Measurements from ENCODE around the gene MRAP2.
"Not testable (repeated sequence)": the region's sequence is repeated elsewhere in the genome, so short reads cannot be mapped to it uniquely, and the experiment has no call there.

The MRAP2 gene

GRCh38 chr6:84074988-84075781, 41.6 kb downstream of the MRAP2 start:
- no peak for DNase-seq (ENCODE audit: low read depth in 3 of 3)

- no peak for DNase-seq (ENCODE audit: low read depth in 3 of 3)
Measured at GRCh38 chr6:84077645-84078044, 44.1 kb downstream of the MRAP2 start.

GRCh38 chr6:84078335-84078734, 44.8 kb downstream of the MRAP2 start:
- no peak for DNase-seq (ENCODE audit: low read depth in 3 of 3)

- no peak for DNase-seq (ENCODE audit: low read depth in 3 of 3)
Measured at GRCh38 chr6:84081222-84081621, 47.6 kb downstream of the MRAP2 start.

- DNase-seq (ENCODE audit: low read depth in 3 of 3), result no peak
Measured at GRCh38 chr6:84082689-84083265, 49.2 kb downstream of the MRAP2 start.

- DNase-seq (ENCODE audit: low read depth in 3 of 3), result not testable (repeated sequence)
Measured at GRCh38 chr6:84084705-84085104, 51.1 kb downstream of the MRAP2 start.

GRCh38 chr6:84086056-84086455, 52.5 kb downstream of the MRAP2 start:
- DNase-seq (ENCODE audit: low read depth in 3 of 3), result no peak

GRCh38 chr6:84086545-84087429, 53.2 kb downstream of the MRAP2 start:
- no peak for DNase-seq (ENCODE audit: low read depth in 3 of 3)

GRCh38 chr6:84089081-84089480, 55.5 kb downstream of the MRAP2 start:
- DNase-seq (ENCODE audit: low read depth in 3 of 3), result no peak

GRCh38 chr6:84089552-84089951, 56.0 kb downstream of the MRAP2 start:
- DNase-seq (ENCODE audit: low read depth in 3 of 3), result no peak

GRCh38 chr6:84093441-84094435, 60.2 kb downstream of the MRAP2 start:
- no peak for DNase-seq (ENCODE audit: low read depth in 3 of 3)

GRCh38 chr6:84095156-84095555, 61.6 kb downstream of the MRAP2 start:
- DNase-seq (ENCODE audit: low read depth in 3 of 3), result no peak

- no peak for DNase-seq (ENCODE audit: low read depth in 3 of 3)
Measured at GRCh38 chr6:84103029-84103428, 69.5 kb downstream of the MRAP2 start.

- DNase-seq (ENCODE audit: low read depth in 3 of 3), result not testable (repeated sequence)
Measured at GRCh38 chr6:84105215-84105924, 71.8 kb downstream of the MRAP2 start.

- DNase-seq (ENCODE audit: low read depth in 3 of 3), result no peak
Measured at GRCh38 chr6:84107495-84107894, 73.9 kb downstream of the MRAP2 start.

GRCh38 chr6:84111351-84111750, 77.8 kb downstream of the MRAP2 start:
- DNase-seq (ENCODE audit: low read depth in 3 of 3), result not testable (repeated sequence)

- not testable (repeated sequence) for DNase-seq (ENCODE audit: low read depth in 3 of 3)
Measured at GRCh38 chr6:84114933-84115594, 81.5 kb downstream of the MRAP2 start.

GRCh38 chr6:84118191-84118590, 84.6 kb downstream of the MRAP2 start:
- no peak for DNase-seq (ENCODE audit: low read depth in 3 of 3)

- no peak for DNase-seq (ENCODE audit: low read depth in 3 of 3)
Measured at GRCh38 chr6:84119277-84119676, 85.7 kb downstream of the MRAP2 start.

- DNase-seq (ENCODE audit: low read depth in 3 of 3), result no peak
Measured at GRCh38 chr6:84123186-84123585, 89.6 kb downstream of the MRAP2 start.
